ENCODE results near the gene SKI. TPM values are rescaled to one million over a fixed set of nuclear protein-coding genes. Genes with fewer than 3 reads are reported as not detected.

Gene SKI
- total RNA-seq, 1 experiment from 2014 or later: 89.5 TPM

GRCh38 chr1:2350501-2350900 lies 122.4 kb downstream of the SKI start:
- Histone ChIP-seq H2BK15ac (ENCODE audit: low read depth, low read length) (no peak overlapping the region), H3K9ac (ENCODE audit: extremely low read depth, insufficient read length, low read length) (no peak overlapping the region), H3K27ac (ENCODE audit: insufficient read length, low read depth, low read length) (no peak overlapping the region), H2BK12ac (ENCODE audit: insufficient read length, low read depth, low read length) (no peak overlapping the region), H3K14ac (ENCODE audit: insufficient read depth, low read length) (no peak overlapping the region), H3K27me3 (ENCODE audit: insufficient read depth, low read length) (no peaks in the 10 kb centered on the region), H4K5ac (ENCODE audit: insufficient read length, low read depth, low read length) (no peak overlapping the region), H2AFZ (ENCODE audit: low read length) (no peak overlapping the region), H2BK20ac (ENCODE audit: low read depth, low read length, poor library complexity, severe bottlenecking) (no peak overlapping the region), H2AK5ac (ENCODE audit: insufficient read length, low read length) (no peak overlapping the region), H3K23me2 (ENCODE audit: insufficient read length, low read depth, low read length, poor library complexity, severe bottlenecking) (no peaks in the 10 kb centered on the region), H3K23ac (ENCODE audit: insufficient read length, low read depth, low read length) (no peak overlapping the region), H3K56ac (ENCODE audit: insufficient read length, low read depth, low read length) (no peak overlapping the region), H3K4ac (ENCODE audit: low read depth, low read length) (no peak overlapping the region), H3K79me1 (ENCODE audit: insufficient read depth, low read depth, low read length, poor library complexity, severe bottlenecking) (no peaks in the 10 kb centered on the region), H3K4me1 (ENCODE audit: insufficient read depth, low read length) (no peaks in the 10 kb centered on the region), H2BK120ac (ENCODE audit: low read depth, low read length, poor library complexity, severe bottlenecking) (no peak overlapping the region), H3T11ph (ENCODE audit: low read length) (no peak overlapping the region), H3K18ac (ENCODE audit: insufficient read length, low read depth, low read length) (no peak overlapping the region), H3K9me3 (ENCODE audit: control insufficient read depth, low read depth, low read length) (no peaks in the 10 kb centered on the region), H4K20me1 (ENCODE audit: control insufficient read depth, insufficient read depth, insufficient read length) (no peaks in the 10 kb centered on the region), H4K91ac (ENCODE audit: insufficient read length, low read depth, low read length) (no peak overlapping the region), H3K79me2 (ENCODE audit: insufficient read depth, low read length) (no peaks in the 10 kb centered on the region), H3K4me2 (ENCODE audit: insufficient read depth, insufficient read length, low read length) (no peak overlapping the region), H4K8ac (replicated peaks; ENCODE audit: insufficient read length, low read depth, low read length) (no peak overlapping the region), H2BK5ac (ENCODE audit: insufficient read length, low read length) (no peak overlapping the region)
- Mint-ChIP-seq H3K36me3 (ENCODE audit: insufficient read depth in 1 of 3, low read depth in 3 of 3) (no peaks in the 10 kb centered on the region), H3K9me3 (no peaks in the 10 kb centered on the region), H3K27ac (no peak overlapping the region), H3K4me3 (no peak overlapping the region), H3K4me1 (peaks cover 0 to 9% of the 10 kb centered on the region in 2 experiments; a peak in 1 of 4 replicates), H3K27me3 (ENCODE audit: low read depth) (no peaks in the 10 kb centered on the region)
- TF ChIP-seq CTCF (conservative IDR thresholded peaks at IDR 0.05): no peak
- WGBS (ENCODE audit: extremely low coverage, insufficient read length, low lambda C conversion rate): no CpG with 5 or more reads among the region's 10 CpGs
- no peak for DNase-seq
